Small intestine (tissue), 16 donors: ENCODE results near the gene STYXL1. TPM values are rescaled to one million over a fixed set of nuclear protein-coding genes. Genes with fewer than 3 reads are reported as not detected.
"Not testable (repeated sequence)": the region's sequence is repeated elsewhere in the genome, so short reads cannot be mapped to it uniquely, and the experiment has no call there.

Experiments used
- DNase-seq, 2 donors: peaks; one replicate each; pipeline versions ENCODE4 v3.0.0 to v3.0.0-alpha.2; 2013
- FAIRE-seq: peaks from 2 replicates; lab custom pipeline; 2012; peaks lifted over from hg19 to GRCh38; lab: Jason Lieb, UNC
- H3K27ac ChIP-seq, 3 donors: one replicate each; pipeline ENCODE4 v1.5.1; 2013; ENCODE audit warnings: low read length in 2 of 3, mild to moderate bottlenecking in 2 of 3, control low read depth in 1 of 3, inconsistent platforms in 1 of 3, low read depth in 1 of 3, moderate library complexity in 1 of 3
- H3K27me3 ChIP-seq, 3 donors: one replicate each; pipeline ENCODE4 v1.6.1; 2013; ENCODE audit warnings: low read length in 3 of 3, inconsistent platforms in 1 of 3; ENCODE audit not compliant: control insufficient read depth in 3 of 3, insufficient read depth in 3 of 3
- H3K36me3 ChIP-seq, 3 donors: one replicate each; pipeline ENCODE4 v1.6.1; 2013; ENCODE audit warnings: low read length in 3 of 3, inconsistent platforms in 1 of 3, low read depth in 1 of 3, mild to moderate bottlenecking in 1 of 3, moderate library complexity in 1 of 3; ENCODE audit not compliant: control insufficient read depth in 3 of 3, insufficient read depth in 2 of 3
- H3K4me1 ChIP-seq, 3 donors: one replicate each; pipeline ENCODE4 v1.6.1; 2013; ENCODE audit warnings: low read length in 2 of 3, inconsistent platforms in 1 of 3, low read depth in 1 of 3, mild to moderate bottlenecking in 1 of 3, moderate library complexity in 1 of 3; ENCODE audit not compliant: control insufficient read depth in 3 of 3, insufficient read depth in 2 of 3
- H3K4me3 ChIP-seq, 3 donors: one replicate each; pipeline ENCODE4 v1.5.1; 2013; ENCODE audit warnings: low read length in 3 of 3, control low read depth in 1 of 3, inconsistent platforms in 1 of 3, low read depth in 1 of 3, mild to moderate bottlenecking in 1 of 3, moderate library complexity in 1 of 3
- H3K9me3 ChIP-seq, 2 donors: one replicate each; pipeline ENCODE4 v1.6.1; 2013; ENCODE audit warnings: low read depth in 1 of 2, low read length in 1 of 2; ENCODE audit not compliant: control insufficient read depth in 2 of 2, insufficient read depth in 1 of 2
- WGBS, 3 donors: extraction: QIAGEN DNeasy Blood & Tissue Kit; methylation state at CpG; one replicate each; pipeline ENCODE4 v1.1.7; 2013; 5-methylcytosine and 5-hydroxymethylcytosine counted together
- long read RNA-seq, 10 donors: transcript quantifications; one replicate each; lab custom pipeline, GENCODE V29; 2026
- polyA plus RNA-seq, 4 donors: library from polyadenylated mRNA; stranded (reverse) in 3 of 4; unstranded in 1 of 4; fragments of 200-250 nt in 3 of 4; fragments of 120-200 nt in 1 of 4; gene quantifications; one replicate each; pipeline versions ENCODE4 v1.2.1 to v1.2.3, GENCODE V29; 2013
- donor health status: healthy with polysubstance abuse.
- donor health status: control.
- donor health status: control.
- donor health status: Bipolar disorder and iron deficiency.
- donor health status: healthy.

The STYXL1 gene
- 10 to 100 TPM; 25.9 to 62.3 (median 39.9) TPM for polyA plus RNA-seq
- long read RNA-seq, donor 1, transcript STYXL1-206 (9 exons, 1,147 nt) = major isoform, 7 of 13 reads
- long read RNA-seq, donor 1, partial matches to known transcripts = 0 of 13 reads
- long read RNA-seq, donor 1, other reads (novel, unspliced or antisense) = 6 of 13 reads
- long read RNA-seq, donor 2 = 0 reads
- long read RNA-seq, donor 3, partial matches to known transcripts = 0 of 4 reads
- long read RNA-seq, donor 3, other reads (novel, unspliced or antisense) = 0 of 4 reads
- long read RNA-seq, donor 4 = 0 reads
- long read RNA-seq, donor 5 = 0 reads
- long read RNA-seq, donor 6, partial matches to known transcripts = 0 of 3 reads
- long read RNA-seq, donor 6, other reads (novel, unspliced or antisense) = 0 of 3 reads
- long read RNA-seq, donor 7 = 0 reads
- long read RNA-seq, donor 8 = 0 reads
- long read RNA-seq, donor 9, partial matches to known transcripts = 0 of 2 reads
- long read RNA-seq, donor 9, other reads (novel, unspliced or antisense) = 0 of 2 reads
- long read RNA-seq, donor 10, partial matches to known transcripts = 0 of 9 reads
- long read RNA-seq, donor 10, other reads (novel, unspliced or antisense) = 6 of 9 reads

DNA sequence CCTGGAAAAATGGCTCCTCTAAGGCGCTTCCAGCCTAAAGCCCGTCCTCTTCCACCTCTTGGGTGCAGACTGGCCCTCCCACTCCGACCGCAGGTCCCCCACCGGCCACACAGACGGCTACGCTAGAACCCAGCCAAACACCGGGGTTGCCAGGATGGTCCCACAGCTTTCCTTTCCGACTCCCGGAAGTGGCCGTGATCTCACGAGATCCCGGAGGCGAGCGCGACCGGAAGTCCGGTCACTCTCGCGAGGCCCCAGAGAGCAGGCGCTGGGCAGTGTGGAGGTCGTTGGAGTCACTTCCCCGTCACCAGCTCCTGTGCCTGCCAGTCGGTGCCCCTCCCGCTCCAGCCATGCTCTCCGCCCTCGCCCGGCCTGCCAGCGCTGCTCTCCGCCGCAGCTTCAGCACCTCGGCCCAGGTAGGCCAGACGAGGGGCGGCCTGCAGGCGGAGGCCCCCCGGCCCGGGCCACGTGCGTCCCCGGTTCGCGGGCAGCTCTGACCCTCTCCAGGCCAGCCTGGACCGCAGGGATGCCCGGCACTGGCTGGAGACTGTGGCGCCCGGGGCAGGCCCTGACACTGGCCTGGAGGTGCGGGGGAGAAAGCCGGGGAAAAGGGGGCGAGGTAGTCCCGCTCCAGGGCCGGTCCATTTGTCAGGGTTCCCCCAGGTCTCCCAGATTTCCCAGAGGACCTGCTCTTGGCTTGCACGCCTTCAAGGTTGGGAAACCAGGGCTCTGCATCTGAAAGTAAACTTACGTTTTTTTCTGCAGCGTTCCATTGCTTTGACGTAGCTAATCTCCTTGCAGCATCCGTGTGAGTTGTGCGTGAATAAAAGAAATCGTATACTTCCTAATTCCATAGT is at the start of gene STYXL1, which contains the start of gene MDH2:
STYXL1 (minus strand) TSS at position 190 of the 857 bp plus-strand sequence. CDS start 17,477 bp downstream, outside the sequence.
MDH2 (plus strand) TSS at position 296 of the 857 bp plus-strand sequence; CDS start at position 351, 55 bp downstream.
- H3K4me1 ChIP-seq = peaks cover 2 to 16% (median 12%) of the 10 kb centered on the region in 3 donors
- H3K27me3 ChIP-seq = no peaks in the 10 kb centered on the region
- DNase-seq = peak; percentile 96 to 98
- 0% methylated on average over 56 to 58 of the region's 58 CpGs for WGBS, 3 donors
- no peaks in the 10 kb centered on the region for H3K9me3 ChIP-seq
- H3K27ac ChIP-seq = peak within 1 kb of the TSS; percentile 88 to 95 (median 93)
- H3K4me3 ChIP-seq = peak within 1 kb of the TSS; percentile 93 to 100 (median 97)
- FAIRE-seq = no peak
- peaks cover 0 to 20% (median 0%) of the 10 kb centered on the region in 3 donors for H3K36me3 ChIP-seq

DNA sequence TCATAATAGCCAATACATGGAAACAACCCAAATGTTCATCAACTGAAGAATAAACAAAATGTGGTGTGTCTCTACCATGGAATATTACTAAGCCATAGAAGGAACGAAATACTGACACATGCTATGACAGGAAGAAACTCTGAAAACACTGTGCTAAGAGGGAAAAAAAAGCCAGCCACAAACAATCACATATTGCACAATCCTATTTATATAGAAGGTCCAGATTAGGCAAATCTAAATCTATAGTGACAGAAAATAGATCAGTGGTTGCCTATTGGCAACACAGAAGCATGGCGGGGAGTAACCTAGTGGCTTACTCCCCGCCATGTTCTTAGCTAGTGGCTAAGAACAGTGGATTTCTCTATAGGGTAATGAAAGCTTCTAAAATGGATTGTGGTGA is 48.1 kb upstream of the STYXL1 start:
- 77 to 95% (median 84%) methylated on average over 3 of the region's 3 CpGs for WGBS, 3 donors

GRCh38 chr7:76094326-76094725 is 46.5 kb upstream of the STYXL1 start:
- not testable (repeated sequence) for H3K27me3 ChIP-seq, FAIRE-seq, H3K4me1 ChIP-seq, H3K9me3 ChIP-seq, H3K36me3 ChIP-seq, DNase-seq, H3K27ac ChIP-seq, H3K4me3 ChIP-seq
- WGBS, 3 donors = 82 to 90% (median 85%) methylated on average over 5 of the region's 5 CpGs

More for the DNA sequence above, 48.1 kb upstream of the STYXL1 start:
- DNase-seq (no peak), FAIRE-seq (no peak)
- Histone ChIP-seq H3K36me3 (no peaks in the 10 kb centered on the region), H3K4me1 (no peaks in the 10 kb centered on the region), H3K9me3 (no peaks in the 10 kb centered on the region), H3K4me3 (no peak overlapping the region), H3K27me3 (no peaks in the 10 kb centered on the region), H3K27ac (no peak overlapping the region)

DNA sequence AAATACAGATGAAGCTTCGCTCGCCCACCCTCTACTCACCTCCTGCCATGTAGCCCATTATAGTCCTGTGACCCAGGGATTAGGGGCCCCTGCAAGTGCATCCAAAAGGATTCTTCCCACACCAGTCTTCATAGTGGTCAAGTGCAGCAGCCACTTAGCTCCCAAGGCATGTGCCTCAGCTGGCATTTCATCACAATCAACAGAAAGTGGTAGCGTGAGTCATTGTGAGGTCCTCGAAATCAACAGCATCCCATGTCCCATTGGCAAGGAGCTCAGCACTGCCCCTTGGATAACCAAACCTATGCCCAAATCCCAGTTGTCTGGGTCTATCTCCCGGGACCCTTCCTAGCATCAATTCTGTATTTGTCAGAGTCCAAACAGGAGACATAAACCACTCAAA is 45.7 kb upstream of the STYXL1 start:
- 77 to 87% (median 78%) methylated on average over 5 of the region's 5 CpGs for WGBS, 3 donors
- FAIRE-seq = not testable (repeated sequence)

DNA sequence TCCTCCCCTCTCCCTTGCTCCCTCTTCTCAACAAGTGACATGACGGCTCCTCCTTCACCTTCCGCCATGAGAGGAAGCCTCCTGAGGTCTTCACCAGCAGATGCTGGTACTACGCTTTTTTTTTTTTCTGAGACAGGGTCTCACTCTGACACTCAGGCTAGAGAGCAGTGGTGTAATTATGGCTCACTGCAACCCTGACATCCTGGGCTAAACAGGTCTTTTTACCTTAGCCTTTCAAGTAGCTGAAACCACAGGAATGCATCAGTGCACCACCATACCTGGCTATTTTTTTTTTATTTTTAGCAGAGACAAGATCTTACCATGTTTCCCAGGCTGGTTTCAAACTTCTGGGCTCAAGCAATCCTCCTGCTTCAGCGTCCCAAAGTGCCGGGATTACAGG is 43.7 kb upstream of the STYXL1 start:
- Histone ChIP-seq H3K36me3 (no peaks in the 10 kb centered on the region), H3K27ac (no peak overlapping the region), H3K9me3 (no peaks in the 10 kb centered on the region), H3K4me3 (no peak overlapping the region), H3K4me1 (no peaks in the 10 kb centered on the region), H3K27me3 (no peaks in the 10 kb centered on the region)
- no peak for FAIRE-seq
- DNase-seq = no peak
- 92 to 94% (median 92%) methylated on average over 5 of the region's 5 CpGs for WGBS, 3 donors

More for the DNA sequence above, 45.7 kb upstream of the STYXL1 start:
- H3K9me3 ChIP-seq, H3K27me3 ChIP-seq, H3K36me3 ChIP-seq, H3K4me3 ChIP-seq, H3K27ac ChIP-seq, H3K4me1 ChIP-seq, DNase-seq: not testable (repeated sequence)

DNA sequence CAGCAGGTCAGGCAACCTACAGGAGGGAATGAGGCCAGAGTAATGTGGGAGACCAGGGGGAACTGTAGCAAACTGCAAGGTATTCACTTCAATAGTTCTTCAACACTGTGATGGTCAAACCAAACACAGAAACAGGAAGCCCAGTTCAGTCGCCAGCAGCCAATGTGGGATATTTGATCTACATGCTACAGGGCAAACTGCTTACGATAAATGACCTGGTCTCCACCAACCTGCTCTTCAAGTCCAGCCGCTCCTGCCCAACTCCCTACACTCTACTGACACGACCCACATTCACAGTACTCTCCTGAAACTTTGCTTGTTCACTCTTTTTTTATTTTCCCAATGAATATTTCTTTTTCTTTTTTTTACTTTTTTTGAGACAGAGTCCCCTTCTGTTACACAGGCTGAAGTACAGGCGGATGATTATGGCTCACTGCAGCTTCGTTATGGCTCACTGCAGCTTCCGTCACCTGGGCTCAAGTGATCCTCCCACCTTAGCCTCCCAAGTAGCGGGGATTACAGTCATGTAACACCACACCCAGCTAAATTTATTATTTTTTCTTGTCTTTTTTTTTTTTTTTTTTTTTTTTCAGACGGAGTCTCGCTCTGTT is 42.2 kb upstream of the STYXL1 start:
- no peaks in the 10 kb centered on the region for H3K9me3 ChIP-seq
- no peaks in the 10 kb centered on the region for H3K27me3 ChIP-seq
- no peak overlapping the region for H3K27ac ChIP-seq
- no peak overlapping the region for H3K4me3 ChIP-seq
- DNase-seq (no peak), FAIRE-seq (no peak)
- WGBS, 3 donors = 74 to 82% (median 78%) methylated on average over 8 to 10 of the region's 10 CpGs
- no peaks in the 10 kb centered on the region for H3K36me3 ChIP-seq
- no peaks in the 10 kb centered on the region for H3K4me1 ChIP-seq

- not testable (repeated sequence) for H3K36me3 ChIP-seq, H3K4me1 ChIP-seq, H3K27me3 ChIP-seq, H3K27ac ChIP-seq, FAIRE-seq, H3K9me3 ChIP-seq, H3K4me3 ChIP-seq
- 19 to 37% (median 32%) methylated on average over 5 of the region's 5 CpGs for WGBS, 3 donors
- peak in 1 of 2 donors; percentile 3 for DNase-seq
Measured at GRCh38 chr7:76087362-76087791, 39.6 kb upstream of the STYXL1 start.
